ENCODE data around the gene PACS1.

- TF ChIP-seq CTCF (conservative IDR thresholded peaks at IDR 0.05 in 1 of 2, IDR thresholded peaks at IDR 0.05 in 1 of 2; ENCODE audit: low read depth in 1 of 2, low read length in 2 of 2) (no peak), EZH2 (IDR thresholded peaks at IDR 0.05; ENCODE audit: low read length, missing control alignments) (no peak)
These were observed 80.1 kb downstream of the PACS1 start for GRCh38 chr11:66150140-66150539.

Measured in fibroblast of lung (primary cell).